ENCODE measurements around the gene ACACA. TPM values are rescaled to one million over a fixed set of nuclear protein-coding genes. Genes with fewer than 3 reads are reported as not detected.

ACACA gene
- total and polyA plus RNA-seq, 12 donors = 5.6 to 28.0 (median 16.2) TPM

- DNase-seq (no peak), ATAC-seq (no peak)
- no peak for TF ChIP-seq CTCF (IDR thresholded peaks at IDR 0.05)
- Histone ChIP-seq H3K9me3 (no peaks in the 10 kb centered on the region), H3K27me3 (no peaks in the 10 kb centered on the region), H3K36me3 (no peaks in the 10 kb centered on the region), H3K4me3 (no peak overlapping the region), H3K27ac (no peak overlapping the region), H3K4me1 (peaks cover 0 to 9% (median 0%) of the 10 kb centered on the region in 9 donors)
- 96 to 99% methylated on average over 4 of the region's 4 CpGs for WGBS, 2 donors
- intact Hi-C loops (cut with DNase I) = no loop called here
Measured at GRCh38 chr17:37291351-37291750, 115.3 kb downstream of the ACACA start.

- TF ChIP-seq CTCF (IDR thresholded peaks at IDR 0.05) = no peak
- no peak for ATAC-seq
- intact Hi-C loops (cut with DNase I) = no loop called here
Measured at GRCh38 chr17:37286430-37286829, 120.2 kb downstream of the ACACA start.

GRCh38 chr17:37284191-37284590 lies 122.4 kb downstream of the ACACA start:
- 88 to 89% methylated on average over 2 of the region's 2 CpGs for WGBS, 2 donors
- DNase-seq (no peak), ATAC-seq (no peak)
- Histone ChIP-seq H3K4me1 (no peaks in the 10 kb centered on the region), H3K9me3 (no peaks in the 10 kb centered on the region), H3K4me3 (no peak overlapping the region), H3K36me3 (peaks cover 0 to 29% (median 5%) of the 10 kb centered on the region in 9 donors), H3K27ac (no peak overlapping the region), H3K27me3 (no peaks in the 10 kb centered on the region)
- TF ChIP-seq CTCF (IDR thresholded peaks at IDR 0.05) = no peak
- intact Hi-C loops (cut with DNase I) = no loop called here

More at GRCh38 chr17:37286430-37286829, 120.2 kb downstream of the ACACA start:
- Histone ChIP-seq H3K27ac (no peak overlapping the region), H3K36me3 (peaks cover 0 to 22% (median 5%) of the 10 kb centered on the region in 9 donors), H3K4me1 (no peaks in the 10 kb centered on the region), H3K9me3 (no peaks in the 10 kb centered on the region), H3K27me3 (no peaks in the 10 kb centered on the region), H3K4me3 (no peak overlapping the region)
- no peak for DNase-seq
- 51 to 59% methylated on average over 1 of the region's 1 CpG for WGBS, 2 donors

GRCh38 chr17:37283414-37283961 lies 123.1 kb downstream of the ACACA start:
- Histone ChIP-seq H3K27me3 (no peaks in the 10 kb centered on the region), H3K36me3 (peaks cover 0 to 30% (median 5%) of the 10 kb centered on the region in 9 donors), H3K9me3 (no peaks in the 10 kb centered on the region), H3K27ac (no peak overlapping the region), H3K4me1 (no peaks in the 10 kb centered on the region), H3K4me3 (no peak overlapping the region)
- intact Hi-C loops (cut with DNase I) = no loop called here
- no peak for DNase-seq
- TF ChIP-seq CTCF (IDR thresholded peaks at IDR 0.05) = no peak
- no peak for ATAC-seq

All from heart right ventricle (tissue), 16 donors.